ENCODE results near the gene MBTD1. TPM values are rescaled to one million over a fixed set of nuclear protein-coding genes. Genes with fewer than 3 reads are reported as not detected.

The MBTD1 gene
- total and polyA plus RNA-seq, 9 of the 15 experiments (the other 6 are each of a cell fraction or from before 2014, with no cell fraction given), result 2.1 to 26.3 (median 13.3) TPM

GRCh38 chr17:51258756-51259563, 889 bp downstream of the MBTD1 start (continued):
- TF ChIP-seq RFX5 (IDR thresholded peaks at IDR 0.05; ENCODE audit: low read depth, low read length) (no peak), PHF21A (IDR thresholded peaks at IDR 0.05; ENCODE audit: borderline replicate concordance, low read depth) (no peak), GATAD2B (IDR thresholded peaks at IDR 0.05; ENCODE audit: borderline replicate concordance) (no peak), DACH1 (IDR thresholded peaks at IDR 0.05; ENCODE audit: partially characterized antibody) (no peak), DIDO1 (tag; IDR thresholded peaks at IDR 0.05; ENCODE audit: low read depth) (no peak), WHSC1 (IDR thresholded peaks at IDR 0.05; ENCODE audit: low read length) (no peak), ELF2 (CRISPR knock-in tag; IDR thresholded peaks at IDR 0.05) (no peak), ZNF134 (CRISPR knock-in tag; conservative IDR thresholded peaks at IDR 0.05) (no peak), ZNF318 (IDR thresholded peaks at IDR 0.05; ENCODE audit: borderline replicate concordance in 1 of 2, low read depth in 1 of 2) (no peak), SRSF3 (IDR thresholded peaks at IDR 0.05; ENCODE audit: insufficient read depth, low read length) (no peak), MCM2 (IDR thresholded peaks at IDR 0.05; ENCODE audit: low read depth) (no peak), RFX1 (IDR thresholded peaks at IDR 0.05) (no peak), USF1 (CRISPR knock-in tag; IDR thresholded peaks at IDR 0.05) (peak; percentile 57; the same call in 1 of the 2 replicates), MED1 (CRISPR knock-in tag; IDR thresholded peaks at IDR 0.05; ENCODE audit: borderline replicate concordance) (no peak), PHF8 (IDR thresholded peaks at IDR 0.05; ENCODE audit: borderline replicate concordance, low read length) (no peak), MXD1 (CRISPR knock-in tag; IDR thresholded peaks at IDR 0.05; ENCODE audit: borderline replicate concordance, poor library complexity, severe bottlenecking) (peak; percentile 73)
